ENCODE data around the gene CYB561. TPM values are rescaled to one million over a fixed set of nuclear protein-coding genes. Genes with fewer than 3 reads are reported as not detected.

The CYB561 gene
- total and polyA plus RNA-seq, 7 donors = 1.5 to 4.2 (median 2.9) TPM

DNA sequence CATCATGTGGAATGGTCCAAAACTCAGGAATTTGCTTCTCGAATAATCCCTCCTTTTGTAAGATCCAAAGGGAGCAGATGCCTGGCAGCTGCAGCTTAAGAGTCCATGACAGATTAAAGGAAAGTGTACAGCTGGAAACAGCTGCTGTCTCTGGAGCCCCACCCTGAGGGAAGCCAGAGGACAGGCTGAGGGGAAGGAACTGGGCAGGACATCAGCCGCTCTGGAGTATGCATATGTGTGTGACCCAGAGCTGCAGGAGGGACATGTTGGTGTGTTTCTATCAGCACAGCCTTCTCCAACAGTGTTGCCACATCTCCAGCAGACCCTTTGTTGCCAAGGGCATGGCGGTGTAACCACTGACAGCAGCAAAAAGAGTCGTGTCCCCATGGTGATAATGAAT is 46.2 kb downstream of the CYB561 start:
- TF ChIP-seq, protein P1, sequence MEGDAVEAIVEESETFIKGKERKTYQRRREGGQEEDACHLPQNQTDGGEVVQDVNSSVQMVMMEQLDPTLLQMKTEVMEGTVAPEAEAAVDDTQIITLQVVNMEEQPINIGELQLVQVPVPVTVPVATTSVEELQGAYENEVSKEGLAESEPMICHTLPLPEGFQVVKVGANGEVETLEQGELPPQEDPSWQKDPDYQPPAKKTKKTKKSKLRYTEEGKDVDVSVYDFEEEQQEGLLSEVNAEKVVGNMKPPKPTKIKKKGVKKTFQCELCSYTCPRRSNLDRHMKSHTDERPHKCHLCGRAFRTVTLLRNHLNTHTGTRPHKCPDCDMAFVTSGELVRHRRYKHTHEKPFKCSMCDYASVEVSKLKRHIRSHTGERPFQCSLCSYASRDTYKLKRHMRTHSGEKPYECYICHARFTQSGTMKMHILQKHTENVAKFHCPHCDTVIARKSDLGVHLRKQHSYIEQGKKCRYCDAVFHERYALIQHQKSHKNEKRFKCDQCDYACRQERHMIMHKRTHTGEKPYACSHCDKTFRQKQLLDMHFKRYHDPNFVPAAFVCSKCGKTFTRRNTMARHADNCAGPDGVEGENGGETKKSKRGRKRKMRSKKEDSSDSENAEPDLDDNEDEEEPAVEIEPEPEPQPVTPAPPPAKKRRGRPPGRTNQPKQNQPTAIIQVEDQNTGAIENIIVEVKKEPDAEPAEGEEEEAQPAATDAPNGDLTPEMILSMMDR (IDR thresholded peaks at IDR 0.05) = no peak
- no peaks in the 10 kb centered on the region for H3K27me3 ChIP-seq (ENCODE audit: insufficient read depth in 3 of 3, low read length in 2 of 3)
- H3K27ac ChIP-seq = no peak overlapping the region

DNA sequence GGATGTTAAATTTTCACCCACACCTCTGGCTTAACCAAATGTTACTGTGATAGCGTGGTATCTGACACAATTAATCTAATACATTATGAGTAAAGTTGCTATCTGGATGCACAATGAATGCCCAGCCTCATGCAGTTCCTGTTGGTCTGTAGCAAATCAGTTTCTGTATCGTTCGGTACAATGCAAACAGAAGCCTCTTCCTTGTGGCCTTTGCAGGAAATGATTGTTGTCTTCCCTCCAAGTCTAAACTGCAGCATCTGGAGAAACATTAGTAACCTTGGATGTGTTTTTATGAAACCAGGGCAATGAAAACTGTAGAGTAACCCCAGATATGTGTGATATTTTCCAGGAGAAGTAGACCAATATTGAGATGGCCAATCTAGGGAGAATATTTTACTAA is 46.8 kb downstream of the CYB561 start:
- 31 to 44% (median 34%) methylated on average over 3 of the region's 3 CpGs for whole genome bisulfite sequencing, 3 donors
- H3K36me3 ChIP-seq (ENCODE audit: insufficient read depth in 1 of 2, low read depth in 1 of 2) = no peaks in the 10 kb centered on the region
- TF ChIP-seq, protein P1 (IDR thresholded peaks at IDR 0.05) = no peak
- intact Hi-C loops (cut with DNase I) = no loop called here
- H3K27ac ChIP-seq = no peak overlapping the region
- no peaks in the 10 kb centered on the region for H3K4me1 ChIP-seq
- no peaks in the 10 kb centered on the region for H3K27me3 ChIP-seq (ENCODE audit: insufficient read depth in 3 of 3, low read length in 2 of 3)
- no peaks in the 10 kb centered on the region for H3K9me3 ChIP-seq
- ATAC-seq (no peak), DNase-seq (no peak)
- H3K4me3 ChIP-seq = no peak overlapping the region

More for the DNA sequence above, 46.2 kb downstream of the CYB561 start:
- Histone ChIP-seq H3K4me1 (no peaks in the 10 kb centered on the region), H3K9me3 (no peaks in the 10 kb centered on the region), H3K4me3 (no peak overlapping the region), H3K36me3 (ENCODE audit: insufficient read depth in 1 of 2, low read depth in 1 of 2) (no peaks in the 10 kb centered on the region)
- intact Hi-C loops (cut with DNase I) = no loop called here
- peak; percentile 60 to 84 (median 64) for ATAC-seq
- WGBS, 3 donors = 22 to 34% (median 26%) methylated on average over 4 of the region's 4 CpGs
- peak; percentile 63 to 65 for DNase-seq

DNA sequence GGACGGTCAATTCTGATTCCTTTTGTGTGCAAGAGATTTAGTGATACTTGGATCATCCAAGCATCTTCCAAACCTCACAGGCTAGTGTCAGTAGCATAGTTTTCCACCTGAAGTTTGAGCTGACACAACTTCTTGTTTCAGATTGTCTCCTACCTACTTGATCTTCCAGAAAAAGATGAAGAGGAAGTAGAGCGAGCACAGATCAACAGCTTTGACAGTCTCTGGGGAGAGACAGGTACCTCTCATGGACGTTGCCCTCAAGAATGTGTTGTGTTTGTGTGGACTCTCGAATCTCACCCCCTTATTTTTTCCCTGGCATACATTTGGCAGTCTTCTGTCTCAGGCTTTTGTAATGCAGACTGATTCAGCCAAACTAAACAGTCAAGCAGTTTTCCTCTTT is 47.4 kb downstream of the CYB561 start:
- TF ChIP-seq, protein P1 (IDR thresholded peaks at IDR 0.05) = no peak
- WGBS, 3 donors = 49 to 60% (median 58%) methylated on average over 4 of the region's 4 CpGs
- DNase-seq (no peak), ATAC-seq (no peak)
- intact Hi-C loops (cut with DNase I) = no loop called here
- H3K27me3 ChIP-seq (ENCODE audit: insufficient read depth in 3 of 3, low read length in 2 of 3) = no peaks in the 10 kb centered on the region
- no peak overlapping the region for H3K4me3 ChIP-seq
- H3K4me1 ChIP-seq = no peaks in the 10 kb centered on the region
- H3K27ac ChIP-seq = no peak overlapping the region
- H3K9me3 ChIP-seq = no peaks in the 10 kb centered on the region
- no peaks in the 10 kb centered on the region for H3K36me3 ChIP-seq (ENCODE audit: insufficient read depth in 1 of 2, low read depth in 1 of 2)

DNA sequence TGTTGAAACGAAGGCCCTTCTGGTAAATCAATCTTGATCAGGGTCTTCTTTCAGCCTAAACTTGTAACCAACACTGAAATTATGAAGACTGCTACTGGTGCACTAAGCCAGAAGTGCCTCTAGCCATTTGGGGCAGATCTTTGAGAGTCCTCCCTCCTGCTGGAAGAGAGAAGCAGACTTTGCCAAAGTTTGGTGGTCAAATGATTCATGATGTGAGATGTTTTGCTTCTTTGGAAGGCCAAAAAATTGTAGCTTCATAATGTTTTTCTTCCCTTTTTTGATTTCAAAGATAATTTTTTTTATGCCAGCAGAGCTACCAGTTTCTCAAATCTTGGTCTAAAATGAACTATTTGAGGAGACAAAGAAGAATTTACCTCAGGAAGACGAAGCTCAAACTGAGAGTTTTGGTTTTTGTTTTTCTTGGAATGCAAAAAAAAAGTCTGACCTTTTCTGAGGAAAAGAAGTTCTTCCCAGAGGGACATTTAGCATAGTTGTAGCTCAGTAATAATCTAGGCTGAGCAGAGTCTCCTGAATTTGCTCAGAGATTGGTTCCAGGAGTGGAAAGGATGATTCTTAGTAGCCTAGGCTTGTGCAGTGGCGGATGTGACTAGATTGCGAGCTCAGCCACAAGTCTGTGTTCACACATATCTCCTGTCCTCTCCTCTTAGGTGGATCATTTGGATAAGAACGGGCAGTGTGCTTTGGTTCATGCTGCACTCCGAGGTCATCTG is 50.9 kb downstream of the CYB561 start:
- 54 to 63% (median 60%) methylated on average over 6 of the region's 6 CpGs for WGBS, 3 donors
- no peaks in the 10 kb centered on the region for H3K36me3 ChIP-seq (ENCODE audit: insufficient read depth in 1 of 2, low read depth in 1 of 2)
- H3K27me3 ChIP-seq (ENCODE audit: insufficient read depth in 3 of 3, low read length in 2 of 3) = no peaks in the 10 kb centered on the region
- TF ChIP-seq, protein P1 (IDR thresholded peaks at IDR 0.05) = no peak
- intact Hi-C loops (cut with DNase I) = no loop called here
- no peaks in the 10 kb centered on the region for H3K9me3 ChIP-seq
- DNase-seq (no peak), ATAC-seq (peak in 2 of 4 donors; percentile 28 to 48)
- H3K4me1 ChIP-seq = no peaks in the 10 kb centered on the region
- no peak overlapping the region for H3K4me3 ChIP-seq
- no peak overlapping the region for H3K27ac ChIP-seq

DNA sequence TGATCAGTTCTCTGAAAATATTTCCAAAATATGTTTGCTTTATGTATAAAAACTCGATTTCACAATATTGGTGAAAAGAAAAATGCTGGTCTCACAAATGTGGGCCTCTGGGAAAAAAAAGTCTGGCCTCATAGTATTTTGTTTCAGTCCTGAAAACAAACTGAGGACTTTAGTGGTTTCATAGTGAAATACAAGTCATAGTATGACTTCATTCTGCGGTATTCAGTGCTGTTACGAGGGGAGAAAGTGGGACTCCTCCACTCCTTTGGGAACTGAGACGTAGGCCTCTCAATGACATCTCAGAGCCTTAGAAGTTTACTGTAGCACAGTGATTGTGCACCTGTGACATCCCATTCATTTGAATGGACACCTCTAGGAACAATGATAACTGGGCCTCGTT is 56.0 kb downstream of the CYB561 start:
- no peaks in the 10 kb centered on the region for H3K9me3 ChIP-seq
- H3K4me3 ChIP-seq = no peak overlapping the region
- no peak for DNase-seq
- 89 to 93% (median 90%) methylated on average over 5 of the region's 5 CpGs for WGBS, 3 donors
- no peak for ATAC-seq
- TF ChIP-seq, protein P1 (IDR thresholded peaks at IDR 0.05) = no peak
- no peak overlapping the region for H3K27ac ChIP-seq
- intact Hi-C loops (cut with DNase I) = no loop called here
- no peaks in the 10 kb centered on the region for H3K27me3 ChIP-seq (ENCODE audit: insufficient read depth in 3 of 3, low read length in 2 of 3)
- H3K4me1 ChIP-seq = no peaks in the 10 kb centered on the region
- H3K36me3 ChIP-seq (ENCODE audit: insufficient read depth in 1 of 2, low read depth in 1 of 2) = peaks cover 5 to 7% of the 10 kb centered on the region in 2 donors

Measured in psoas muscle (tissue), 8 donors.